ENCODE data around the gene NUCKS1. TPM values are rescaled to one million over a fixed set of nuclear protein-coding genes. Genes with fewer than 3 reads are reported as not detected.

NUCKS1 gene
- polyA plus RNA-seq, 1 donor from 2014 or later, result 134 TPM

DNA sequence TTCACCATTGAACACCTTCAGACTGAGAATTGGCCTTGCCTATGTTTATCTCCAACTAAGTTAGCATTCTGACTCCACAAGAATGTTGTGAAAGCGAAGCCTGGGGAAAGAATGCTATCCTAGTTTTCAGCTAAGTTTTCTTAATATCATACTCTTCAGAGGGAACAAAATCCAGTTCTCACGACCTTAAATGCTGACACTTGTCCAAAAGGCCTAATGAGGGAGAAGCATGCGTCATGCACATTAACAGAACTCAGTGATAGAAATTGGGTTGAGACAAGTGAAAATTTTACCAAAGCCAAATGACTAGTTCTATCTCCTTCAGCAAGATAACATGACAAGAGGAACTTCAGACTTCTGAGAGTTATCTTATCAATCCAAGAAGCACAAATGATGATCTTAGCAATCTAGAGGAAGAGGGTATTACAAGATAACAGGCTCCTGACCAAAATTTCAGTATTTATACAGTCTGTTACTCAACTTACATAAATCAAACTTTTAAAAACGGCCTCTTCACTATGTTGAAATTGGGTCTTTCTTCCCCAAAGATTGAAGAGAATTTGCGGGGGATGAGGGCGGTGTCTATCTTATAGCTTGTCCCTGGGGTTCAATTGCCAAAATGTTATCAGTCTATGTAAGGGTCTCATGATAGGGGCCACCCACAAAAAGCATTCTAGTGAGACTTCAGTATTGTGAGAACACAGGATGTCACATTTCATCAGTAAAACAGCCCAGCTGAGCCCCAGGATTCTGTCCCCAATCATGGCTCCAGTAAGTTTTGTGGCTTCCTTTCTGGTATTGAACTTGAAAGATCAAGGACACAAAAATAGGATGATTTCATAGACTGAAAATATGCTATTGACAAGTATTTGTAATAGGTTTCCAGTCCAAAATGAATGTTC, 43.1 kb downstream of the NUCKS1 start:
- no peak overlapping the region for H3K4me3 ChIP-seq (ENCODE audit: low read length)
- H3F3A ChIP-seq (ENCODE audit: insufficient read depth, low read length, poor library complexity, severe bottlenecking), result no peaks in the 10 kb centered on the region
- H3K9ac ChIP-seq (ENCODE audit: low read length), result no peak overlapping the region
- H3K27me3 ChIP-seq (ENCODE audit: insufficient read depth, low read depth, low read length), result no peaks in the 10 kb centered on the region
- no peak overlapping the region for H3K4me2 ChIP-seq (ENCODE audit: low read length)
- H3K9me2 ChIP-seq (ENCODE audit: insufficient read depth, low read length), result no peaks in the 10 kb centered on the region
- no peak overlapping the region for H3K27ac ChIP-seq (ENCODE audit: low read length)
- H3K36me3 ChIP-seq (ENCODE audit: insufficient read depth, low read length), result peaks cover 4% of the 10 kb centered on the region
- H3K79me2 ChIP-seq (replicated peaks; ENCODE audit: insufficient read depth, low read length), result no peaks in the 10 kb centered on the region
- no peaks in the 10 kb centered on the region for H4K20me1 ChIP-seq (ENCODE audit: insufficient read depth)
- no peak for TF ChIP-seq EP300 (conservative IDR thresholded peaks at IDR 0.05; ENCODE audit: poor library complexity, severe bottlenecking)
- TF ChIP-seq EZH2 (IDR thresholded peaks at IDR 0.05; ENCODE audit: borderline replicate concordance, insufficient read depth, low read length, poor library complexity, severe bottlenecking), result no peak
- no peak for TF ChIP-seq MXI1 (conservative IDR thresholded peaks at IDR 0.05; ENCODE audit: poor library complexity, severe bottlenecking)
- H3K9me3 ChIP-seq (ENCODE audit: low read length), result no peaks in the 10 kb centered on the region
- no peak overlapping the region for H2AFZ ChIP-seq (ENCODE audit: low read depth, low read length)

DNA sequence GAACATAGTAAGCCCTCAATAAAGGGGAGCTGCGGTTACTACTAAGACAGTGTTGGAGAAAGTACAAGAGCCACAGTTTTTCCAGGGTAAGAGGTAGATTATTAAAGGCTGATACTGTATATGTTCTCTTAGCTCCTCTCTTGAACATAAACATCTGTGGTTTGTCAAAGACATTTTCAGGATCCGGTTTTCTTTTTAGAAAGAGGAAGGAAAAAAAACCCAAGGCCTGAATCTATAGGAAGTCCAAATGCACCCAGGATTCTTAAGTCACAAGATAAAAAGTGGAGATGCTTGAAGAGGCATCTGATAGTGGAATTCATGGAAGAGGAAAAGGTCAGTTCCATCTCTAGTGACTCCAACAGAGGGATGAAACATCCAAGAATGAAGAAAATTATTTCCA, 45.1 kb downstream of the NUCKS1 start:
- Histone ChIP-seq H3K27ac (ENCODE audit: low read length) (no peak overlapping the region), H3K4me2 (ENCODE audit: low read length) (no peak overlapping the region), H3K79me2 (replicated peaks; ENCODE audit: insufficient read depth, low read length) (no peaks in the 10 kb centered on the region), H4K20me1 (ENCODE audit: insufficient read depth) (no peaks in the 10 kb centered on the region), H3K9ac (ENCODE audit: low read length) (no peak overlapping the region), H3F3A (ENCODE audit: insufficient read depth, low read length, poor library complexity, severe bottlenecking) (no peaks in the 10 kb centered on the region), H3K9me2 (ENCODE audit: insufficient read depth, low read length) (no peaks in the 10 kb centered on the region), H2AFZ (ENCODE audit: low read depth, low read length) (no peak overlapping the region), H3K9me3 (ENCODE audit: low read length) (no peaks in the 10 kb centered on the region), H3K4me3 (ENCODE audit: low read length) (no peak overlapping the region), H3K27me3 (ENCODE audit: insufficient read depth, low read depth, low read length) (no peaks in the 10 kb centered on the region), H3K36me3 (ENCODE audit: insufficient read depth, low read length) (no peaks in the 10 kb centered on the region)
- TF ChIP-seq, protein P1, sequence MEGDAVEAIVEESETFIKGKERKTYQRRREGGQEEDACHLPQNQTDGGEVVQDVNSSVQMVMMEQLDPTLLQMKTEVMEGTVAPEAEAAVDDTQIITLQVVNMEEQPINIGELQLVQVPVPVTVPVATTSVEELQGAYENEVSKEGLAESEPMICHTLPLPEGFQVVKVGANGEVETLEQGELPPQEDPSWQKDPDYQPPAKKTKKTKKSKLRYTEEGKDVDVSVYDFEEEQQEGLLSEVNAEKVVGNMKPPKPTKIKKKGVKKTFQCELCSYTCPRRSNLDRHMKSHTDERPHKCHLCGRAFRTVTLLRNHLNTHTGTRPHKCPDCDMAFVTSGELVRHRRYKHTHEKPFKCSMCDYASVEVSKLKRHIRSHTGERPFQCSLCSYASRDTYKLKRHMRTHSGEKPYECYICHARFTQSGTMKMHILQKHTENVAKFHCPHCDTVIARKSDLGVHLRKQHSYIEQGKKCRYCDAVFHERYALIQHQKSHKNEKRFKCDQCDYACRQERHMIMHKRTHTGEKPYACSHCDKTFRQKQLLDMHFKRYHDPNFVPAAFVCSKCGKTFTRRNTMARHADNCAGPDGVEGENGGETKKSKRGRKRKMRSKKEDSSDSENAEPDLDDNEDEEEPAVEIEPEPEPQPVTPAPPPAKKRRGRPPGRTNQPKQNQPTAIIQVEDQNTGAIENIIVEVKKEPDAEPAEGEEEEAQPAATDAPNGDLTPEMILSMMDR (IDR thresholded peaks at IDR 0.05; ENCODE audit: poor library complexity, severe bottlenecking), result no peak
- no peak for TF ChIP-seq MXI1 (conservative IDR thresholded peaks at IDR 0.05; ENCODE audit: poor library complexity, severe bottlenecking)
- TF ChIP-seq RAD21 (conservative IDR thresholded peaks at IDR 0.05), result no peak
- TF ChIP-seq SMC3 (conservative IDR thresholded peaks at IDR 0.05; ENCODE audit: poor library complexity), result no peak

DNA sequence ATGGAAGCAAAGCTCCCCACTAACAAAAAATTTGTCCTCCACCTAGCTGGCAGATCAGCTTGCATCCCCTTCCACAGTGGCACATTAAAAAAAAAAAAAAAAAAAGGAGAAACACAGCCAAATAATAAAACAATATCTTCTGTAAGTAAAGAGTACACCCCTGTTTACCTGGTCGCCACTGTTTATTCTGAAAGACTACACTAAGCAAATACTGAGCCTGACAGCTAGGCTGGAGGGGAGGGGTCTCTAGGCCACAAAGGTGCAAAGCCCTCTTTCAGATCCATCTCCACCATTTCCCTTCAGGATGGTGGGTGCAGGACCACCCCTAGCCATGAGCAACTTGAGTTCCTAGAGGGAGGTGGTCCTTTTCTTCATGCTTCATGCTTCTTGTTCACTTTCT, 46.9 kb downstream of the NUCKS1 start:
- Histone ChIP-seq H3K27ac (ENCODE audit: low read length) (no peak overlapping the region), H3K9me3 (ENCODE audit: low read length) (no peaks in the 10 kb centered on the region), H3K36me3 (ENCODE audit: insufficient read depth, low read length) (no peaks in the 10 kb centered on the region), H3F3A (ENCODE audit: insufficient read depth, low read length, poor library complexity, severe bottlenecking) (no peaks in the 10 kb centered on the region), H3K4me2 (ENCODE audit: low read length) (no peak overlapping the region), H4K20me1 (ENCODE audit: insufficient read depth) (no peaks in the 10 kb centered on the region), H3K9ac (ENCODE audit: low read length) (no peak overlapping the region), H3K9me2 (ENCODE audit: insufficient read depth, low read length) (no peaks in the 10 kb centered on the region), H2AFZ (ENCODE audit: low read depth, low read length) (no peak overlapping the region), H3K79me2 (replicated peaks; ENCODE audit: insufficient read depth, low read length) (no peaks in the 10 kb centered on the region), H3K27me3 (ENCODE audit: insufficient read depth, low read depth, low read length) (no peaks in the 10 kb centered on the region), H3K4me3 (ENCODE audit: low read length) (no peak overlapping the region)
- TF ChIP-seq TAF1 (IDR thresholded peaks at IDR 0.05; ENCODE audit: low read depth) (no peak), EP300 (conservative IDR thresholded peaks at IDR 0.05; ENCODE audit: poor library complexity, severe bottlenecking) (no peak), RAD21 (conservative IDR thresholded peaks at IDR 0.05) (no peak), SMC3 (conservative IDR thresholded peaks at IDR 0.05; ENCODE audit: poor library complexity) (no peak), POLR2AphosphoS5 (IDR thresholded peaks at IDR 0.05) (no peak), EZH2 (IDR thresholded peaks at IDR 0.05; ENCODE audit: borderline replicate concordance, insufficient read depth, low read length, poor library complexity, severe bottlenecking) (no peak)
- TF ChIP-seq, protein P1 (IDR thresholded peaks at IDR 0.05; ENCODE audit: poor library complexity, severe bottlenecking), result no peak
- TF ChIP-seq, protein P2, sequence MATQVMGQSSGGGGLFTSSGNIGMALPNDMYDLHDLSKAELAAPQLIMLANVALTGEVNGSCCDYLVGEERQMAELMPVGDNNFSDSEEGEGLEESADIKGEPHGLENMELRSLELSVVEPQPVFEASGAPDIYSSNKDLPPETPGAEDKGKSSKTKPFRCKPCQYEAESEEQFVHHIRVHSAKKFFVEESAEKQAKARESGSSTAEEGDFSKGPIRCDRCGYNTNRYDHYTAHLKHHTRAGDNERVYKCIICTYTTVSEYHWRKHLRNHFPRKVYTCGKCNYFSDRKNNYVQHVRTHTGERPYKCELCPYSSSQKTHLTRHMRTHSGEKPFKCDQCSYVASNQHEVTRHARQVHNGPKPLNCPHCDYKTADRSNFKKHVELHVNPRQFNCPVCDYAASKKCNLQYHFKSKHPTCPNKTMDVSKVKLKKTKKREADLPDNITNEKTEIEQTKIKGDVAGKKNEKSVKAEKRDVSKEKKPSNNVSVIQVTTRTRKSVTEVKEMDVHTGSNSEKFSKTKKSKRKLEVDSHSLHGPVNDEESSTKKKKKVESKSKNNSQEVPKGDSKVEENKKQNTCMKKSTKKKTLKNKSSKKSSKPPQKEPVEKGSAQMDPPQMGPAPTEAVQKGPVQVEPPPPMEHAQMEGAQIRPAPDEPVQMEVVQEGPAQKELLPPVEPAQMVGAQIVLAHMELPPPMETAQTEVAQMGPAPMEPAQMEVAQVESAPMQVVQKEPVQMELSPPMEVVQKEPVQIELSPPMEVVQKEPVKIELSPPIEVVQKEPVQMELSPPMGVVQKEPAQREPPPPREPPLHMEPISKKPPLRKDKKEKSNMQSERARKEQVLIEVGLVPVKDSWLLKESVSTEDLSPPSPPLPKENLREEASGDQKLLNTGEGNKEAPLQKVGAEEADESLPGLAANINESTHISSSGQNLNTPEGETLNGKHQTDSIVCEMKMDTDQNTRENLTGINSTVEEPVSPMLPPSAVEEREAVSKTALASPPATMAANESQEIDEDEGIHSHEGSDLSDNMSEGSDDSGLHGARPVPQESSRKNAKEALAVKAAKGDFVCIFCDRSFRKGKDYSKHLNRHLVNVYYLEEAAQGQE (IDR thresholded peaks at IDR 0.05; ENCODE audit: borderline replicate concordance), result no peak

Data from neural cell (in vitro differentiated cells).